NCI-H446 treated with DMSO at 0.1 percent for 48 hours (cell line): ENCODE measurements around the gene HYI.
"Not testable (repeated sequence)": the region's sequence is repeated elsewhere in the genome, so short reads cannot be mapped to it uniquely, and the experiment has no call there.

Experiments used
- DNase-seq: peaks from one replicate; lab custom pipeline; 2025; lab: John Stamatoyannopoulos, UW

Gene HYI

DNA sequence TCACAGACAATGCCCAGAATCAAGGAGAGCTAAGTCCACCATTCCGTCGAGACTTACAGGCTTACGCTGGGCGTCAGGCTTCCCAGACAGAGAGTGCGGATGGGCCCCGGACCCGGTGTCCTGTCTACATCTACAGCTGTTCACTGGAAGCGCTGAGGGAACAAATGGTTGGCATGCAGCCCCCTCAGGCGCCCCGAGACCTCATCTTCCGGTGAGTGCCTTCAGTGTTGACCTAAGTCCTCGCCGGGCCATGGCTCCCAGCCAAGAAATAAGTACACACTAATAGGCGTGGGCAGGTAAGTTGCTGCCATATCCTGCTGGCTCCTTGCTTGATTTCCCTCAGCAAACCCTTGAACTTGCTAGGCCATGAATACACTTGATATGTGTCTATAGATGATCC lies 26.2 kb downstream of the HYI start:
- no peak for DNase-seq

DNA sequence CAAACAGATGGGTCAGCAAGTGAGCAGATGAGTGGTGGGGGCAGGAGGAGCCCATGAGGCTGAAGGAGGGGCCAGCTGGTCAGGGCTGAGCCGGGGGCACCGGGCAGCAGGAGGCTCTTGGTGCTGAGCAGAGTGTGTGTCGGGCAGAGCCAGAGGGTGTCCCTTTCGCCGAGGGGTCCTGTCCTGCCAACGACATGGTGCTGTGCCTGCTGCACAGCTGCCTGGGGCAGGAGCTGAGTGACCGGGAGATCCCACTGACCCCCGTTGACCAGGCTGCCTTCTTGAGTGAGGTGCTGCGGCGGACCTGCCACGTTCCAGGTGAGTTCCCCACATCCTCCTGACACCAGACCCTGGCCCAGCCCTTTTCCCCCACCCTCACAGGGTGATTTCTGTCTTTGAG lies 27.5 kb downstream of the HYI start:
- DNase-seq: no peak

DNA sequence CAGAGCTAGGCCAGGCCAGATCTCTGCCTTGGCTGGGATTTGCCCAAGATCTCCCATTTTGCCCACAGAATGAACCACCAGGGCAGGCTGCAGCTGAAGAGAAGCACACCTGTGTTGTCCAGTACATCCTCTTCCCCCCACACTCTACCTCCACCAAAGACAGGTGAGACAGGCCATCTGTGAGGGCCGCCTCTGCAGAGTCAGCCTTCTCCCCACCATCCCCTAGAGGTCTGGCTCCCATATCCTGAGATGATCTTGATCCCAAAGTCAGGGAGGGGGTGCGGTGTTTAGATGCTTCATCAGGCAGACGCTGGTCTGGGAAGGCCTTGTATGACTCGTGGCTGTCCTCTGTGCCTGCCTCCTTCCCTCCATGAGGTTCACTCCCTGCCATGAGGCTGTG lies 28.7 kb downstream of the HYI start:
- no peak for DNase-seq

DNA sequence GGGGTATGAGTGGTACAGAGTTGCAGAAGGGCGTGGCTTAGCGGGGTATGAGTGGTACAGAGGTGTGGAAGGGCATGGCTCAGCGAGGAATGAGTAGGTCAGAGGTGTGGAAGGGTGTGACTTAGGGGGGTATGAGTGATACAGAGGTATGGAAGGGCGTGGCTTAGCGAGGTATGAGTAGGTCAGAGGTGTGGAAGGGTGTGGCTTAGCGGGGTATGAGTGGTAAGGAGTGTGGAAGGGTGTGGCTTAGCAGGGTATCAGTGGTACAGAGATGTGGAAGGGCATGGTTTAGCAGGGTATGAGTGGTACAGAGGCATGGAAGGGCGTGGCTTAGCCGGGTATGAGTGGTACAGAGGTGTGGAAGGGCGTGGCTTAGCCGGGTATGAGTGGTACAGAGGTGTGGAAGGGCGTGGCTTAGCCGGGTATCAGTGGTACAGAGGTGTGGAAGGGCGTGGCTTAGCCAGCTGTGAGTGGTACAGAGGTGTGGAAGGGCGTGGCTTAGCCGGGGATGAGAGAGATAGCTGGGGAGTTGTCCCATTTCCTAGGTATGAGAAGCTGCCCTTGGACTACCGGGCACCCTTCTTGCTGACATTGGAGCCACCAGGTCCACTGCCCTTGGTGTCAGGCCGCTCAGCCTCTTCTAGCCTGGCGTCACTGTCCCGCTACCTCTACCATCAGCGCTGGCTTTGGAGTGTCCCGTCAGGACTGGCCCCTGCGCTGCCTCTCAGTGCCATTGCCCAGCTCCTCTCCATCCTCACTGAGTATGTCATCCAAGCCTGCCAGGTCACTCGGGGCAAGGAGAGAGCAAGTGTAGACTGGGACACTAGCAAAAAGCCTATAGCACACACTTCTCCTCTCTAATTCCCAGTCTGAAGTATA lies 29.8 kb downstream of the HYI start:
- no peak for DNase-seq

DNA sequence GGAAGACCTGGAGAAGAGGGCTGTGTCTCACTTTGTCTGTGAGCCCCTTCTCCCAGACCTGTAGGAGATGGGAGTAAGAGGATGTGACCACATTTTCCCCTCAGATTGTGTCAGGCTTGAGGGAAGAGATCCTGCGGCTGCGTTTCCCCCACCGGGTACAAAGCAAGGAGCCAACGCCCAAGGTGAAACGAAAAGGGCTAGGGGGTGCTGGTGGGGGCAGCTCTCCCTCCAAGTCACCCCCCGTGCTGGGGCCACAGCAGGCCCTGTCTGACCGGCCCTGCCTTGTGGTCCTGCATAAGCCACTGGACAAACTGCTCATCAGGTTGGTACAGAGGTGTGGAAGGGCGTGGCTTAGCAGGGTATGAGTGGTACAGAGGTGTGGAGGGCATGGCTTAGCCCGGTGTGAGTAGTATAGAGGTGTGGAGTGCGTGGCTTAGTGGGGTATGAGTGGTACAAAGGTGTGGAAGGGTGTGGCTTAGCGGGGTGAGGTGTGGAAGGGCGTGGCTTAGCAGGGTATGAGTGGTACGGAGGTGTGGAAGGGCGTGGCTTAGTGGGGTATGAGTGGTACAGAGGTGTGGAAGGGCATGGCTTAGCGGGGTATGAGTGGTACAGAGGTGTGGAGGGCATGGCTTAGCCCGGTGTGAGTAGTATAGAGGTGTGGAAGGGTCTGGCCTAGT lies 30.6 kb downstream of the HYI start:
- DNase-seq: no peak

DNA sequence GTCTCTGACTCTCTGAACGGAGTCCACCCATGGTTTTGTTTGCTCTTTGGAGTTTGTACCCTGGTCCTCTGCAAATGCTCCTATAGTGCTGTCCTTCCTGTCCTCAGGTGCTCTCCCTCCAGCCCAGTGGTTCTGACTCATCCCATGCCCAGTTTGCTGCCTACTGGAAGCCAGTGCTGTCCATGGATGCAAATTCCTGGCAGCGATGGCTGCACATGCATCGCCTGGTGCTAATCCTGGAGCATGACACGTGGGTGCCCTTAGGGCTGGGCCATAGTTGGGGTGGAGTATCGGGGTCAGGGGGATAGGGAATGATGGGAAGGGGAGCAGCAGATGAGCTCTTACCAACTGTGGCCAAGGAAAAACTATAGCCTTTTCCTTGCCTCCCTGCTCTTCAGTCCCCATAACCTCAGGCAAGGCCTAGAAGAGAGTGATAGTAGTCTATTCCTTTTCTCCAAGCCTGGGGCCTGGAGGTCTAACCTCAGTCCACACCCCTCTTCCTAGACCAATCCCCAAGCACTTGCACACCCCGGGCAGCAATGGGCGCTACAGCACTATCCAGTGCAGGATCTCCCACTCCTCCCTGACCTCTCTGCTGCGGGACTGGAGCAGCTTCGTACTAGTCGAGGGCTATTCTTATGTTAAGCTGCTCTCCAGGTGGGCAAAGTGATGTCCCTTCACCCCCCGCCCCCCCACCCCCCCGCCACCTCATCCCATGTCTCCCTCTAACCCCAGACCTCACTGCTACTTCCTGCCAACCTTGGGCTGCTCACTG lies 31.6 kb downstream of the HYI start:
- DNase-seq: no peak

DNA sequence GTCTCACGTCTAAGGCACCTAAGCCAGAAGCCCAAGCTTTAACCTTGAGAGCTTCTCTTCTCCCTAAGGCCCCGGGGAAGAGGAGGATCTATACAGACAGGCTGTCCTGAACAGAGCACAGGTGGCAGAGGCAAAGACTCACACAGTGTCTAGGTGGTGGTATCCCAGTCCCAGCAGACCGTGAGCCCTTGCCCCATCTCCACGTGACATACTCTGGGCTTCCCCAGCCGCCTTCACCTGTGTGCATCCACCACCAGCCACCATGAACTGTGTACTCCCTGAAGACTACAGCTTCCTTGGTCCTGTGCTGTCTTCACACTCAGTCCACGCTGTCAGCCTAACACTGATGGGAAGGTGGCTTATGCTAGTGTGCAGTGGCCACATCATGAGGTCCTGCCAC lies 32.3 kb downstream of the HYI start:
- DNase-seq: no peak

DNA sequence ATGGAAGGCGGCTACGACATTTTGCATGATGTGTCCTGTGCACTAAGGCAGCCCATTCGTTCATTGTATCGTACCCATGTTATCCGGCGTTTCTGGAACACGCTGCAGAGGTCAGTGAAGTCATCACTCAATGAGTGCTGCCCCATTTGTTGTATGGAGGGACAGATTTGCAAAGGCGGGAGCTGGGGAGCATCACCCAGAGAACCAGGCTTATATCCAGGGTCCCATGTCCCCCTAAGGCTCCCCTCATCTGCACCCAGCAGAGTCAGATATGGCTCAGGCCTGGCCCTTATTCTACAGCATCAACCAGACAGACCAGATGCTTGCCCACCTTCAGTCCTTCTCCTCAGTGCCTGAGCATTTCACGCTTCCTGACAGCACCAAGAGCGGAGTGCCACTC lies 32.9 kb downstream of the HYI start:
- no peak for DNase-seq

DNA sequence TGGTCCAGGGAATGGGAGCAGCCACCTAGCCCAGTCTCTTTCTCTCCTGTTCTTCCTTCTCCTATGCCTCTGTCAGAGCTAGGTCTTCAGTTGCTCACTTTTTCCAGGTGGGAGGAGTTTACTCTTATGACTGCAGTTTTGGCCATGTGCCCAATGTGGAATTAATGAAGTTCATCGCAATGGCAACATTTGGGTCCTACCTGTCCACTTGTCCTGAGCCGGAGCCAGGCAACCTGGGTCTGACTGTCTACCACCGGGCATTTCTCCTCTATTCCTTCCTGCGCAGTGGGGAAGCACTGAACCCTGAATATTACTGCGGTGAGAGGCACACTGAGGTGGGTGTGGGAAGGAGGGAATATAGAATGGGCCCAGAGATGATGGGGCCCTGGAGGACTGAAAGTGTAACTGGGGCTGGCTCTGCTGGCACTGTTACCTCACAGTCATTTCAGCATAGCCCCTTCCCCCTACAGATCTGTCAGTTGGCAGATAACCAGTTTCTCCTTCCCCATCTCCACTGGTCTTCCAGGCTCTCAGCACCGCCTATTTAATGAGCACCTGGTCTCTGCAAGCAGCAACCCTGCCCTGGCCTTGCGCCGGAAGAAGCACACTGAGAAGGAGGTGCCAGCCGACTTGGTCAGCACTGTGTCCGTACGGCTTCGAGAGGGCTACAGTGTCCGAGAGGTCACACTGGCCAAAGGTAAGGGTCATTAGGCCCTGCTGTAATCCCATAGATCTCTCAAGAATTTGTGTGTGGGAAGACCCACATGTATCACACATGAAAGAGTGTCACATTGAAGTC lies 33.9 kb downstream of the HYI start:
- DNase-seq: no peak

DNA sequence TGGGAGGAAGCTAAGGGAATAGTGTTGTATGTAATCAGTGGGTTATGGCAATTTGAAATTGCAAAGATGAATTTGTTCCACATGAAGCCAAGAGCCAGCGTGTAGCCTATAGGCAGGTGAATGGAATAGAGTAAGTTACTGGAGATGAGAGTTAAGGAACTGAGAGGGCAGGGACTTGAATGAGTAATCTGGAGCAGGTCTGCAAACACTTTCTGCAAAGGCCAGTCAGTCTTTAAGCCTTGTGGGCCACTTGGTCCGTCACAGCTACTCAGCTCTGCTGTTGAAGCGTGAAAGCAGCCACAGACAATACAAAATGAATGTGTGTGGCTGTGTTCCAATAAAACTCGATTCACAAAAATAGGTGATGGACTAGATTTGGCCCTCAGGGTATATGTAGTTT lies 34.9 kb downstream of the HYI start:
- no peak for DNase-seq

DNA sequence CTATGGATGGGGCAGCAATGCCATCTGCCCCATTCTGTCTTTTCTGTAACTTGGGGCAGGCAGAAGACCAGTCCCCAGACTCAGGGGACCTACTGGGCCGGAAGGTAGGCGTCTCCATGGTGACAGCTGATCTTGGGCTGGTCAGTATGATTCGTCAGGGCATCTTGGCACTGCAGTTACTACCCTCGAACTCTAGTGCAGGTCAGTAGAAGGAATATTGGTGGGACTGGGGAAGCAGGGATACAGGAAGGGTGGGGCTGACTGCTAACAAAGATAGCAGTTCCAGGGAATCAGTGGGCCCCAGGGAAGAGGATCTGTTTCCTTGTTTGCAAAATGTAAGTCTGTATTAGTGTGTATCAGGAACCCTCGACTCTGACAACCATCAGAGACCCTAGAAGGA lies 37.8 kb downstream of the HYI start:
- DNase-seq: no peak

DNA sequence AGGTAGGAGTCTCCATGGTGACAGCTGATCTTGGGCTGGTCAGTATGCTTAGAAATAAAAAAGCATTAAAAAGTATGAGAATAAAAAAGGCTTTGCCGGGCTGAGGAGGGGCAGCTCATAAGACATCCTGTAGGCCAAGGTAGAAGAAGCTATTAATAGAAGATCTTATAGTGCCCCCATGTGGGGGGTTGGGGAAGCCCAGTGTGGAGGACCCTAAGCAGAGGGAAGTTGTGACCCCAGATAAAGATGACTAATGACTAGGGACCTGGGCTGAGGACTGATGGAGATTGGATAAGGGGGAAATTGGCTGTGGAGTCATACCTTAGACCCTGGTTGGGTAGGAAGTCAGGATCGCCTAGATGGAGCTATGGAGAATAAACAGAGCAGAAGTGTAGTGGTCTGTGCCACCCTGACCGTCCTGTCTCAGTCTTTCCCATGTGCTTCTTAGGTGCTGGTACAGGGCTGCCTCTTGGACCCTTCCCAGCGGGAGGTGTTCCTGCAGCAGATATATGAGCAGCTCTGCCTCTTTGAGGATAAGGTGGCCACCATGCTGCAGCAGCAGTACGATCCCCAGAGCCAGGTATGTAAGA lies 39.0 kb downstream of the HYI start:
- peak; percentile 3 for DNase-seq

DNA sequence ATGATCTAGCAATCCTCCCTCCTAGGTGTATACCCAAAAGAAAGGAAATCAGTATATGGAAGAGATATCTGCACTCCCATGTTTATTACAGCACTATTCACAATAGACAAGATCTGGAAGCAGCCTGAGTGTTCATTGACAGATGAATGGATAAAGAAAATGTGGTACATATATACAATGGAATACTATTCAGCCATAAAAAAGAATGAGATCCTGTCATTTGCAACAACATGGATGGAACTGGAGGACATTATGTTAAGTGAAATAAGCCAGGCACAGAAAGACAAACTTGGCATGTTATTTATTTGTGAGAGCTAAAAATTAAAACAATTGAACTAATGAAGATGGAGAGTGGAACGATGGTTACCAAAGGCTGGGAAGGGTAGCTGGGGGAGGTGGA lies 40.3 kb downstream of the HYI start:
- DNase-seq: not testable (repeated sequence)

DNA sequence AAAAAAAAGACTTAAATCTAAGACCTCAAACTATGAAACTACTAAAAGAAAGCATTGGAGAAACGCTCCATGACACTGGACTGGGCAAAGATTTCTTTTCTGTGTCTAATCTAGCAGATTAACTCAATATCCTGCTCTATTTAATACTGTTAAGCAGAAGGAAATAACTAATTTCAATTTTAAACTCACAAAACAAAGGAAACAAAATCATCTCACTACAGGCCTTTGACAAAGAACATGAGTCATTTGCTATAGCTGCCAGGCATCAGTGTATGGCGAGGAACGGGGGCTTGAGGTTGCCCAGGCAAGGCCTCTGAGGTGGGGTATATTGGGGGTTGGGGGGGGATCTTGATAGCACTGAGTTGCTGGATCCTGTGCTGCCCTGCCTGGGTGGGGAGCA lies 43.2 kb downstream of the HYI start:
- no peak for DNase-seq

DNA sequence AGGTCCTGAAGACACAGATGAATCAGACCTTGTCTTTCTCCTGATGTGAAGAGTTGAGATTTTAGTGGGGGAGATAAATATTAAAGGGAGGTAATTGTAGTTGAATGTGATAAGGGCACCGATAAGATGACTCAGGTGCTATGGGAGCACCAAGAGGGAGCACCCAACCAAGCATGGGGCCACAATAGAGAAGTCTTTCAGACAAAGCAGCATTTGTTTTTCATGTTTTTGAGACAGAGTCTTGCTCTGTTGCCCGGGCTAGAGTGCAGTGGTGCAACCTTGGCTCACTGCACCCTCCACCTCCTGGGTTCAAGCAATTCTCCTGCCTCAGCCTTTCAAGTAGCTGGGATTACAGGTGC lies 47.9 kb downstream of the HYI start:
- no peak for DNase-seq

DNA sequence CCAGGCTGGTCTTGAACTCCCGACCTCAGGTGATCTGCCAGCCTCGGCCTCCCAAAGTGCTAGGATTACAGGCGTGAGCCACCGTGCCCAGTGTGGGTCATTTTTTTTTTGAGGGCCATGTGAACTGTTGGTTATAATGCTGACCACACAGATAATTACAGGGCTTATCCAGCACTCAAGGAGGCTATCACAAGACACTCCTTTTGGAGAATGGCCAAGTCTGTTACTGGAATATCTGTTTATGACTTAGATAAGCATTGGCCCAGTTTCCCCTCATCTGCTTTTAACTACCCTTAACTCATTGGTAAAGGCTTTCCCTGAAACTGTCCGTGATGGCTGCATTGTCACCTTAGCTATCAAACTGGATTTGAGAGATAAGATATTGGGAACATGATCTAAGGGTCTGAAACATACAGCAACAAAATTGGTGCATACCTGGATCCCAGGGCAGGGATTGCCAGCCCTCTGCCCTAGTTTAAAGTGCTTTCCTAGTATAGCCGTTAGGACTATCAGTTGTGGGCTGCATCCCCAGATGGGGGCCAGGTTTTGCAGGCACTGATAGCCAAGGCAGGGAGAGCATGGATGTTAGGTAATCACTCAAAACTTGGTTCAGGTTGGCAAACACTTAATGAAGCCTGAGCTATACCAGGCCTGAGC lies 48.4 kb downstream of the HYI start:
- DNase-seq: no peak

DNA sequence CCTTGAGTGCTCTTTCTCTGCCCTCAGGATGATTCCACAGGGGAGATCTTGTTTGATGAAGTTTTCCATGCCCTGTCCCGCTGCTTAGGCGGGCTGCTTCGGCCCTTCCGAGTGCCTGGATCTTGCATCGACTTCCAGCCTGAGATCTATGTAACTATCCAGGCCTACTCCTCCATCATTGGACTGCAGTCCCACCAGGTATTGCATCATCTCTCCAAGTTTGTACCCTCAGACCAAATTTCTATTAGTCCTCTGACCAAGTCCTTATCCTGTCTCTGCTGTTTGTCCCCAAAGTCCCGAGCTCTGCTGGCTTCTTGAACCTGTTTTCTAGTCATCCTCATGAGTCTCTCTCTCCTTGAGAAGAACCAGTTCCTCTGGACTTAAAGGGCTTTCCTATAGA lies 49.4 kb downstream of the HYI start:
- no peak for DNase-seq

DNA sequence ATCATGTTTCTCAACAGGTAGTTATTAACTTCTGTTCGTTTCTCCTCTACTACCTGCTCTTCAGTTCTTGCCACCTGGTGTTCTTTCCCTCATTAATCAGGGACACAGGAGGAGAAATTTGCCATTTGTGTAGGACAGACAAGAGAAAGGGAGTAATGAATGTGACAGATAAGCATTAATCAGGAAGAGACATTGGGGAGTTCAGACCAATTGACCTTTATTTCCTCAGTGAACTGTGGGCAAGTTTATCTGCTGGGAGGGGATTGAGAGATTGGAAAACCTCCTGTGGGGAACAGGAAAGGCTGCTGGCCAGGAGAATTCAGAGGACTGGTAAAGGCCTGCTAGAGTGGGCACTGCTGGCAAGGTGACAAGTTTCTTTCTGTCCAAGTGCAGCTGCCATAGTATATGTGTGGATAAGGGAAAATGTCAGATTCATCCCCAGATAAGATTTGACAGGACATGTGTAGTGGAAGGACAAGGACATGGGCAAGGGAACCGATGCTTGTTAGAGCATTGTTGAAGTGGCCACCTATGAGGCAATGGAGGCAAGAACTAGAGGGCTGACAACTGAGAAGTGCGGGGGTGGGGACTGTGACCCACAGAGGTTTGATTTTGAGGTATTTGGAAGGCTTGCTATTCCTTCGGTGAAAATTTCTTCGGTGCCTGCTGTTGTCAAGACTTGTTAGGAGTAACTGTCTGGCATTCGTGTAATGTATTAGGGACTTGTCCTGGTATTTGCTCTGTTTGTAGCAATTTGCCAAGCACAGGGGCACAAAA lies 51.5 kb downstream of the HYI start:
- DNase-seq: no peak
